OCI-LY7 (cell line): ENCODE measurements around the gene SLCO2A1. TPM values are rescaled to one million over a fixed set of nuclear protein-coding genes. Genes with fewer than 3 reads are reported as not detected.

Source experiments
- BruUV-seq: library from RNA; stranded (reverse); fragments of 400-500 nt; replicated peaks from 2 replicates; lab custom pipeline; 2021; lab: Mats Ljungman, UMichigan
- CTCF ChIA-PET: fragments of 300-600 bp; sonication (Branson Sonifier 250); formaldehyde crosslinking; loops from one replicate; lab custom pipeline; 2022; ENCODE audit warnings: antibody characterized with exemption; ENCODE audit not compliant: unreplicated experiment; lab: Charles Lee
- POLR2A ChIA-PET: fragments of 300-600 bp; sonication (Branson Sonifier 250); formaldehyde crosslinking; loops from one replicate; lab custom pipeline; 2022; ENCODE audit warnings: antibody characterized with exemption; lab: Charles Lee
- DNase-seq: peaks from one replicate; pipeline ENCODE4 v3.0.0-alpha.2; 2015; ENCODE audit warnings: low spot score
- H2AFZ ChIP-seq: fragments of 200-600 bp; sonication (generic), shearing (Covaris generic); 2 replicates; pipeline ENCODE4 v1.6.1; 2014; ENCODE audit warnings: mild to moderate bottlenecking, antibody characterized with exemption, low read length, moderate library complexity
- H3K27ac ChIP-seq: fragments of 200-600 bp; sonication (generic); 2 replicates; pipeline ENCODE4 v1.5.1; 2014; ENCODE audit warnings: mixed run types, low read depth, mild to moderate bottlenecking, moderate library complexity, low read length, inconsistent platforms; ENCODE audit not compliant: poor library complexity, severe bottlenecking
- H3K36me3 ChIP-seq: fragments of 200-600 bp; sonication (generic); 2 replicates; pipeline ENCODE4 v1.6.1; 2014; ENCODE audit warnings: mild to moderate bottlenecking, antibody characterized with exemption, low read length, moderate library complexity, mixed read lengths; ENCODE audit not compliant: insufficient read depth
- H3K4me1 ChIP-seq: fragments of 200-600 bp; sonication (generic); 2 replicates; pipeline ENCODE4 v1.5.1; 2014; ENCODE audit warnings: mild to moderate bottlenecking, low read length; ENCODE audit not compliant: insufficient read depth, poor library complexity, severe bottlenecking
- H3K4me2 ChIP-seq: fragments of 200-600 bp; sonication (generic); 2 replicates; pipeline ENCODE4 v1.6.1; 2014; ENCODE audit warnings: mild to moderate bottlenecking, low read length
- H3K4me3 ChIP-seq: fragments of 200-600 bp; sonication (generic); 2 replicates; pipeline ENCODE4 v1.5.1; 2014; ENCODE audit warnings: mild to moderate bottlenecking, low read depth, low read length; ENCODE audit not compliant: poor library complexity, severe bottlenecking
- H3K79me2 ChIP-seq: fragments of 200-600 bp; sonication (generic); 2 replicates; pipeline ENCODE4 v1.6.1; 2016; ENCODE audit warnings: low read depth, mild to moderate bottlenecking, low read length, moderate library complexity, mixed read lengths; ENCODE audit not compliant: insufficient read depth
- H3K9me2 ChIP-seq: fragments of 200-600 bp; sonication (generic); 2 replicates; pipeline ENCODE4 v1.6.1; 2016; ENCODE audit warnings: mild to moderate bottlenecking, low read length, mixed read lengths; ENCODE audit not compliant: insufficient read depth
- H3K9me3 ChIP-seq: fragments of 200-600 bp; sonication (generic); 2 replicates; pipeline ENCODE4 v1.6.1; 2014; ENCODE audit warnings: mild to moderate bottlenecking, mixed run types, low read length, mixed read lengths
- H4K20me1 ChIP-seq: fragments of 200-600 bp; sonication (generic); 2 replicates; pipeline ENCODE4 v1.6.1; 2014; ENCODE audit warnings: mild to moderate bottlenecking, antibody characterized with exemption, low read length, moderate library complexity, mixed read lengths; ENCODE audit not compliant: insufficient read depth
- CTCF ChIP-seq: fragments of 200-600 bp; sonication (generic); conservative IDR thresholded peaks from 2 replicates; pipeline ENCODE4 v1.5.1; 2014; ENCODE audit warnings: mild to moderate bottlenecking, antibody characterized with exemption, low read length, moderate library complexity, mixed read lengths
- EZH2phosphoT487 ChIP-seq: fragments of 200-600 bp; sonication (generic); IDR thresholded peaks from 2 replicates; pipeline ENCODE4 v1.6.1; 2018; ENCODE audit warnings: low read depth, borderline replicate concordance, mild to moderate bottlenecking, mixed run types, antibody characterized with exemption, low read length, moderate library complexity, mixed read lengths
- intact Hi-C: fragments of 100-400 bp; cut with micrococcal nuclease; formaldehyde crosslinking; loops from one replicate; pipeline ENCODE4 v1.10.0; 2022; ENCODE audit not compliant: unreplicated experiment
- total RNA-seq, 2 experiments: library from RNA; depleted of rRNA in 1 of 2; stranded (reverse); fragments of >200 nt in 1 of 2; shearing (Covaris generic) in 1 of 2; gene quantifications; 2 replicates each; pipeline ENCODE4 v1.2.3, GENCODE V29; 2014 to 2022

SLCO2A1 gene
- total RNA-seq, 2 experiments from 2014 or later: not detected

- no TSS peak for BruUV-seq
- H3K9me2 ChIP-seq: no peaks in the 10 kb centered on the region
- DNase-seq: no peak
- no peak overlapping the region for H3K27ac ChIP-seq
- H2AFZ ChIP-seq: no peak overlapping the region
- no peaks in the 10 kb centered on the region for H3K4me1 ChIP-seq
- CTCF ChIA-PET: no interaction called here
- POLR2A ChIA-PET: no interaction called here
- H3K79me2 ChIP-seq: no peaks in the 10 kb centered on the region
- H3K9me3 ChIP-seq: no peaks in the 10 kb centered on the region
- no peaks in the 10 kb centered on the region for H4K20me1 ChIP-seq
- TF ChIP-seq EZH2phosphoT487 (no peak), CTCF (no peak)
- no peak overlapping the region for H3K4me3 ChIP-seq
- no peak overlapping the region for H3K4me2 ChIP-seq
- intact Hi-C loops: no loop called here
- H3K36me3 ChIP-seq: no peaks in the 10 kb centered on the region
These were observed 130.4 kb downstream of the SLCO2A1 start for GRCh38 chr3:133899311-133899710.

DNA sequence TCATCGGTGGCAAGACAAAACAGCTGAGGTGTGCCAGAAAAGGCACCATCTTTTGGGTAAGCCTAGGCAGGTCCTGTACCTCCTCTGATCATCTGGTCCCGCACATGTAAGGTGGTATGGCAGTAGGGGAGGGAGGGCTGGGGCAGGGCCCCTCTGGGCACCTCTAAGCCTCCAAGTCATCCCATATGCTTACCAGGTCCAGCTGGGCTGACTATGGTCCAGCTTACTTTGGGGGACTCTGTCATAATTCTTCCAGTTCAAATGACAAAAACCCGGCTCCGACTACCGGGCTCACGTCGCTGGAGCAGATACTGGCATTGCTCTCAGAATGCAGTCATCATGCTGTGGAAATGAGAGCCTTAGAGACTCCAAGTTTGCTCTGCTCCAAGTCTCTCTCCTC is 132.2 kb downstream of the SLCO2A1 start:
- intact Hi-C loops: no loop called here
- Histone ChIP-seq H3K36me3 (no peaks in the 10 kb centered on the region), H2AFZ (no peak overlapping the region), H3K4me3 (no peak overlapping the region), H3K9me2 (no peaks in the 10 kb centered on the region), H3K4me1 (no peaks in the 10 kb centered on the region), H3K27ac (no peak overlapping the region), H3K4me2 (no peak overlapping the region), H4K20me1 (no peaks in the 10 kb centered on the region), H3K9me3 (no peaks in the 10 kb centered on the region), H3K79me2 (no peaks in the 10 kb centered on the region)
- TF ChIP-seq EZH2phosphoT487 (no peak), CTCF (no peak)
- POLR2A ChIA-PET: no interaction called here
- DNase-seq: no peak
- CTCF ChIA-PET: no interaction called here
- BruUV-seq: no TSS peak

DNA sequence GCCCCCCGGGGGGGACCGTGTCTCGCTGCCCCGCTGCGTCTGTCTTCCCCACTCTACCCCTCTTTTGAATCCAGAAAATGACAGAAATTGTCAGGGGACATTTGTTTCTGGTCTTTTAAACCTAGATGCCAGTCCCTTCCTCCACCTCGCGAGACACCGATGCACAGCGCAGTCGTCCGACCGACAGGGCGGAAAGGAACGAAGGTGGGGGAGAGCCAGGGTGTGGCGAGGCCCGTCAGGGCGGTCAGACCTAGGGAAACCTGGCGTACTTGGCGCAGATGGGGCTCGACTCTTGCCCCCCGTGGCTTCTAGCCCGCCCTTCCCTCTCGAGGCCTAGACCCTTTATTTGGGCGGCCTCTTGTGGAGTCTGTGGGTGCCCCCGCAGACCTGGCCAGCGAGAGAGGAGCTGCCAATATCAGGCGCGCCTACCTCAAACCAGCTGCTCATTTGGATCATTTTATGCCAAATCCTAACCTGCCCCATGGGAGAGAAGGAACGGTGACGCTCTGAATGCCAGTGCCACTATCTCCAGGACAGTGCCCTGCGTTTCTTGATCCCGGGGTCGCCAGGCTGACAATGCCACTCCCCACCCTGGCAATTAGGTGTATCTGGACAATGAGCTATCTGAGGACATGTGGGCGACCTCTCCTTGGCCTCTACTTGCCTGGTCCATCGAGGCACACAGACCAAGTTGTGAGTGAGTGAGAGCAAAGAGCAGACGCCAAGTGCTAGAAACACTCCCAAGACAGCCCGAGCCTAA is 133.5 kb downstream of the SLCO2A1 start:
- Histone ChIP-seq H3K9me2 (no peaks in the 10 kb centered on the region), H3K36me3 (no peaks in the 10 kb centered on the region), H3K4me1 (no peaks in the 10 kb centered on the region), H3K79me2 (no peaks in the 10 kb centered on the region), H3K4me2 (no peak overlapping the region), H2AFZ (no peak overlapping the region), H3K27ac (no peak overlapping the region), H4K20me1 (no peaks in the 10 kb centered on the region), H3K9me3 (no peaks in the 10 kb centered on the region), H3K4me3 (no peak overlapping the region)
- no peak for TF ChIP-seq EZH2phosphoT487
- TF ChIP-seq CTCF: no peak
- CTCF ChIA-PET: no interaction called here
- no peak for DNase-seq
- intact Hi-C loops: no loop called here
- POLR2A ChIA-PET: no interaction called here
- no TSS peak for BruUV-seq
